ENCODE data around the gene POLE3. TPM values are rescaled to one million over a fixed set of nuclear protein-coding genes. Genes with fewer than 3 reads are reported as not detected.

POLE3 gene
- total RNA-seq, 2 experiments from 2014 or later: 130 to 132 TPM

GRCh38 chr9:113454914-113455761 is 44.7 kb upstream of the POLE3 start:
- H2AFZ ChIP-seq (ENCODE audit: low read length): peak overlapping the region; percentile 79
- H3K4me1 ChIP-seq (ENCODE audit: insufficient read depth, low read length, poor library complexity, severe bottlenecking): peaks cover 13% of the 10 kb centered on the region
- peak; percentile 21 for DNase-seq (ENCODE audit: low spot score)
- H3K4me3 ChIP-seq (ENCODE audit: low read depth, low read length, poor library complexity, severe bottlenecking): no peak overlapping the region
- intact Hi-C loops (cut with micrococcal nuclease; ENCODE audit: unreplicated experiment): no loop called here
- no peaks in the 10 kb centered on the region for H3K9me3 ChIP-seq (ENCODE audit: low read length)
- no peaks in the 10 kb centered on the region for H3K79me2 ChIP-seq (ENCODE audit: insufficient read depth, low read depth, low read length)
- no peaks in the 10 kb centered on the region for H4K20me1 ChIP-seq (ENCODE audit: insufficient read depth, low read length)
- no TSS peak for BruUV-seq (replicated peaks)
- no peak overlapping the region for H3K27ac ChIP-seq (ENCODE audit: low read depth, low read length, poor library complexity, severe bottlenecking)
- ChIA-PET CTCF (ENCODE audit: unreplicated experiment) (interaction anchor here (0.7 to 0.9 kb wide), 2 partner anchors 125 to 200 kb away, joined by 3 read pairs; no protein-coding TSS in a partner anchor), POLR2A (interaction anchor here (0.5 to 1.6 kb wide), 8 partner anchors 16 to 170 kb away, joined by 3 to 6 read pairs (median 4); no protein-coding TSS in a partner anchor)
- TF ChIP-seq CTCF (conservative IDR thresholded peaks at IDR 0.05; ENCODE audit: low read length): no peak
- TF ChIP-seq EZH2phosphoT487 (IDR thresholded peaks at IDR 0.05; ENCODE audit: borderline replicate concordance, low read depth, low read length): no peak
- H3K9me2 ChIP-seq (ENCODE audit: insufficient read depth, low read length): no peaks in the 10 kb centered on the region
- 0 out of 2 replicates have a peak overlapping the region, but pooled peaks have one; percentile 5 for H3K4me2 ChIP-seq (ENCODE audit: low read length)
- H3K36me3 ChIP-seq (ENCODE audit: insufficient read depth, low read length): no peaks in the 10 kb centered on the region

- POLR2A ChIA-PET: interaction anchor here (0.9 to 1.8 kb wide), 3 partner anchors 66 to 131 kb away, joined by 3 to 4 read pairs (median 3); no protein-coding TSS in a partner anchor
- H3K4me2 ChIP-seq (ENCODE audit: low read length): no peak overlapping the region
- no peak overlapping the region for H3K27ac ChIP-seq (ENCODE audit: low read depth, low read length, poor library complexity, severe bottlenecking)
- intact Hi-C loops (cut with micrococcal nuclease; ENCODE audit: unreplicated experiment): no loop called here
- H3K79me2 ChIP-seq (ENCODE audit: insufficient read depth, low read depth, low read length): no peaks in the 10 kb centered on the region
- H3K4me1 ChIP-seq (ENCODE audit: insufficient read depth, low read length, poor library complexity, severe bottlenecking): peaks cover 13% of the 10 kb centered on the region
- no peak for DNase-seq (ENCODE audit: low spot score)
- no peak overlapping the region for H2AFZ ChIP-seq (ENCODE audit: low read length)
- CTCF ChIA-PET (ENCODE audit: unreplicated experiment): no interaction called here
- no peaks in the 10 kb centered on the region for H3K9me2 ChIP-seq (ENCODE audit: insufficient read depth, low read length)
- H4K20me1 ChIP-seq (ENCODE audit: insufficient read depth, low read length): no peaks in the 10 kb centered on the region
- no peaks in the 10 kb centered on the region for H3K9me3 ChIP-seq (ENCODE audit: low read length)
- H3K36me3 ChIP-seq (ENCODE audit: insufficient read depth, low read length): no peaks in the 10 kb centered on the region
- TF ChIP-seq CTCF (conservative IDR thresholded peaks at IDR 0.05; ENCODE audit: low read length) (no peak), EZH2phosphoT487 (IDR thresholded peaks at IDR 0.05; ENCODE audit: borderline replicate concordance, low read depth, low read length) (no peak)
- H3K4me3 ChIP-seq (ENCODE audit: low read depth, low read length, poor library complexity, severe bottlenecking): no peak overlapping the region
- no TSS peak for BruUV-seq (replicated peaks)
Measured at GRCh38 chr9:113452113-113452605, 41.7 kb upstream of the POLE3 start.

GRCh38 chr9:113449376-113449775 is 38.9 kb upstream of the POLE3 start:
- Histone ChIP-seq H3K4me3 (ENCODE audit: low read depth, low read length, poor library complexity, severe bottlenecking) (no peak overlapping the region), H3K27ac (ENCODE audit: low read depth, low read length, poor library complexity, severe bottlenecking) (no peak overlapping the region), H3K4me2 (ENCODE audit: low read length) (no peak overlapping the region), H3K9me2 (ENCODE audit: insufficient read depth, low read length) (no peaks in the 10 kb centered on the region), H3K4me1 (ENCODE audit: insufficient read depth, low read length, poor library complexity, severe bottlenecking) (peaks cover 5% of the 10 kb centered on the region), H4K20me1 (ENCODE audit: insufficient read depth, low read length) (no peaks in the 10 kb centered on the region), H3K9me3 (ENCODE audit: low read length) (no peaks in the 10 kb centered on the region), H3K79me2 (ENCODE audit: insufficient read depth, low read depth, low read length) (no peaks in the 10 kb centered on the region), H3K36me3 (ENCODE audit: insufficient read depth, low read length) (no peaks in the 10 kb centered on the region), H2AFZ (ENCODE audit: low read length) (no peak overlapping the region)
- BruUV-seq (replicated peaks): no TSS peak
- ChIA-PET POLR2A (no interaction called here), CTCF (ENCODE audit: unreplicated experiment) (interaction anchor here (1.1 kb wide), 1 partner anchor 129 kb away, joined by 3 read pairs; no protein-coding TSS in a partner anchor)
- DNase-seq (ENCODE audit: low spot score): no peak
- TF ChIP-seq EZH2phosphoT487 (IDR thresholded peaks at IDR 0.05; ENCODE audit: borderline replicate concordance, low read depth, low read length) (no peak), CTCF (conservative IDR thresholded peaks at IDR 0.05; ENCODE audit: low read length) (no peak)
- intact Hi-C loops (cut with micrococcal nuclease; ENCODE audit: unreplicated experiment): no loop called here
